ENCODE results near the gene MYO7B.
A peak's percentile ranks its signal among the peaks of the same experiment; 100 is the strongest.

Gene MYO7B

GRCh38 chr2:127647242-127648190 is 112.0 kb downstream of the MYO7B start:
- no peaks in the 10 kb centered on the region for H3K27me3 ChIP-seq (ENCODE audit: insufficient read depth, poor library complexity, severe bottlenecking)
- DNase-seq (ENCODE audit: low spot score) = no peak

GRCh38 chr2:127648321-127648720 is 112.8 kb downstream of the MYO7B start:
- Histone ChIP-seq H3K4me3 (ENCODE audit: severe bottlenecking) (no peak overlapping the region), H3K36me3 (ENCODE audit: low read depth) (no peaks in the 10 kb centered on the region), H3K27me3 (ENCODE audit: insufficient read depth, poor library complexity, severe bottlenecking) (no peaks in the 10 kb centered on the region), H3K4me1 (ENCODE audit: insufficient read depth, poor library complexity, severe bottlenecking) (peaks cover 11% of the 10 kb centered on the region), H3K27ac (ENCODE audit: poor library complexity, severe bottlenecking) (no peak overlapping the region), H3K9me3 (ENCODE audit: severe bottlenecking) (no peaks in the 10 kb centered on the region)
- DNase-seq (ENCODE audit: low spot score) = no peak
- ATAC-seq (ENCODE audit: low read depth) = no peak
- TF ChIP-seq, protein P1, sequence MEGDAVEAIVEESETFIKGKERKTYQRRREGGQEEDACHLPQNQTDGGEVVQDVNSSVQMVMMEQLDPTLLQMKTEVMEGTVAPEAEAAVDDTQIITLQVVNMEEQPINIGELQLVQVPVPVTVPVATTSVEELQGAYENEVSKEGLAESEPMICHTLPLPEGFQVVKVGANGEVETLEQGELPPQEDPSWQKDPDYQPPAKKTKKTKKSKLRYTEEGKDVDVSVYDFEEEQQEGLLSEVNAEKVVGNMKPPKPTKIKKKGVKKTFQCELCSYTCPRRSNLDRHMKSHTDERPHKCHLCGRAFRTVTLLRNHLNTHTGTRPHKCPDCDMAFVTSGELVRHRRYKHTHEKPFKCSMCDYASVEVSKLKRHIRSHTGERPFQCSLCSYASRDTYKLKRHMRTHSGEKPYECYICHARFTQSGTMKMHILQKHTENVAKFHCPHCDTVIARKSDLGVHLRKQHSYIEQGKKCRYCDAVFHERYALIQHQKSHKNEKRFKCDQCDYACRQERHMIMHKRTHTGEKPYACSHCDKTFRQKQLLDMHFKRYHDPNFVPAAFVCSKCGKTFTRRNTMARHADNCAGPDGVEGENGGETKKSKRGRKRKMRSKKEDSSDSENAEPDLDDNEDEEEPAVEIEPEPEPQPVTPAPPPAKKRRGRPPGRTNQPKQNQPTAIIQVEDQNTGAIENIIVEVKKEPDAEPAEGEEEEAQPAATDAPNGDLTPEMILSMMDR (IDR thresholded peaks at IDR 0.05; ENCODE audit: poor library complexity, severe bottlenecking) = no peak

More at GRCh38 chr2:127647242-127648190, 112.0 kb downstream of the MYO7B start:
- ATAC-seq (ENCODE audit: low read depth) = peak; percentile 51; the same call in 1 of the 3 replicates
- Histone ChIP-seq H3K4me3 (ENCODE audit: severe bottlenecking) (no peak overlapping the region), H3K27ac (ENCODE audit: poor library complexity, severe bottlenecking) (peak overlapping the region; percentile 28), H3K9me3 (ENCODE audit: severe bottlenecking) (no peaks in the 10 kb centered on the region), H3K36me3 (ENCODE audit: low read depth) (no peaks in the 10 kb centered on the region), H3K4me1 (ENCODE audit: insufficient read depth, poor library complexity, severe bottlenecking) (peaks cover 11% of the 10 kb centered on the region)
- TF ChIP-seq, protein P1 (IDR thresholded peaks at IDR 0.05; ENCODE audit: poor library complexity, severe bottlenecking) = no peak

- H3K4me3 ChIP-seq (ENCODE audit: severe bottlenecking) = no peak overlapping the region
- ATAC-seq (ENCODE audit: low read depth) (peak; percentile 9; the same call in 2 of the 3 replicates), DNase-seq (ENCODE audit: low spot score) (no peak)
- no peaks in the 10 kb centered on the region for H3K36me3 ChIP-seq (ENCODE audit: low read depth)
- no peaks in the 10 kb centered on the region for H3K9me3 ChIP-seq (ENCODE audit: severe bottlenecking)
- no peaks in the 10 kb centered on the region for H3K27me3 ChIP-seq (ENCODE audit: insufficient read depth, poor library complexity, severe bottlenecking)
- no peak overlapping the region for H3K27ac ChIP-seq (ENCODE audit: poor library complexity, severe bottlenecking)
- TF ChIP-seq, protein P1 (IDR thresholded peaks at IDR 0.05; ENCODE audit: poor library complexity, severe bottlenecking) = no peak
- H3K4me1 ChIP-seq (ENCODE audit: insufficient read depth, poor library complexity, severe bottlenecking) = peaks cover 11% of the 10 kb centered on the region
Measured at GRCh38 chr2:127649100-127649611, 113.7 kb downstream of the MYO7B start.

DNA sequence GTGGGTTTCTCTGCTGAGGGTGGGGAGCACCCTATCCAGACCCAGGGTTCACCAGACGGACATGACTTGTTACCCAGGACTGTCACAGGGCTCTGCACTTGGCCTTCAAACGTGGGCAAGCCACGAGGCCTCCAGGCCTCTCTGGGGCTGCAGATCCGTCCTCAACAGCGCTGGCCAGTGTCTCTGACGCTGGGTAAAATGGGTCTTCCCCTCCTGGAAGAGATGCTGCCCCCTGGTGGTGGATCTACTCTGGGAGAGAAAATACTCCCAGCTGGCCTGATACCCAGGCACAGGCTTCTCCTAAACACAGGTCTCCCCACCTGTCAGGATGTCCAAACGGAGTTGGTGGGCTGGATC is 114.2 kb downstream of the MYO7B start:
- no peaks in the 10 kb centered on the region for H3K9me3 ChIP-seq (ENCODE audit: severe bottlenecking)
- H3K36me3 ChIP-seq (ENCODE audit: low read depth) = no peaks in the 10 kb centered on the region
- TF ChIP-seq, protein P1 (IDR thresholded peaks at IDR 0.05; ENCODE audit: poor library complexity, severe bottlenecking) = peak; percentile 83
- peak; percentile 72 for ATAC-seq (ENCODE audit: low read depth)
- H3K27ac ChIP-seq (ENCODE audit: poor library complexity, severe bottlenecking) = no peak overlapping the region
- no peak for DNase-seq (ENCODE audit: low spot score)
- peaks cover 11% of the 10 kb centered on the region for H3K4me1 ChIP-seq (ENCODE audit: insufficient read depth, poor library complexity, severe bottlenecking)
- H3K27me3 ChIP-seq (ENCODE audit: insufficient read depth, poor library complexity, severe bottlenecking) = no peaks in the 10 kb centered on the region
- no peak overlapping the region for H3K4me3 ChIP-seq (ENCODE audit: severe bottlenecking)
